ENCODE results near the gene TMEM253. TPM values are rescaled to one million over a fixed set of nuclear protein-coding genes. Genes with fewer than 3 reads are reported as not detected.

TMEM253 gene
- total and polyA plus RNA-seq, 4 donors = 0.14 to 0.25 (median 0.19) TPM; not detected in 1

- Histone ChIP-seq H3K9ac (ENCODE audit: low read depth in 1 of 2, low read length in 2 of 2) (no peak overlapping the region), H3K4me3 (ENCODE audit: low read depth in 1 of 3, low read length in 3 of 3) (peak overlapping the region in 1 of 3 donors; percentile 83), H3K4me1 (ENCODE audit: control insufficient read depth in 4 of 4, insufficient read depth in 4 of 4, low read length in 3 of 4) (peaks cover 9 to 53% (median 40%) of the 10 kb centered on the region in 4 donors), H3K27me3 (ENCODE audit: control insufficient read depth in 4 of 4, insufficient read depth in 4 of 4, low read length in 3 of 4) (no peaks in the 10 kb centered on the region), H3K9me3 (ENCODE audit: control insufficient read depth in 4 of 4, low read length in 3 of 4) (no peaks in the 10 kb centered on the region), H3K27ac (ENCODE audit: low read depth in 1 of 2, low read length in 2 of 2) (peak overlapping the region; percentile 62 to 85), H3K36me3 (ENCODE audit: control insufficient read depth in 4 of 4, insufficient read depth in 3 of 4, low read depth in 1 of 4, low read length in 3 of 4) (peaks cover 5 to 22% (median 13%) of the 10 kb centered on the region in 4 donors)
- no peak for DNase-seq (ENCODE audit: low spot score)
- TF ChIP-seq CTCF (IDR thresholded peaks at IDR 0.05; ENCODE audit: low read depth, low read length, missing input control) = no peak
- no peak for TF ChIP-seq TAF1 (conservative IDR thresholded peaks at IDR 0.05)
- TF ChIP-seq RAD21 (IDR thresholded peaks at IDR 0.05) = no peak
- TF ChIP-seq EGR1 (IDR thresholded peaks at IDR 0.05; ENCODE audit: low read depth in 2 of 2) = no peak
- no peak for TF ChIP-seq FOXA1 (IDR thresholded peaks at IDR 0.05)
- TF ChIP-seq ATF3 (IDR thresholded peaks at IDR 0.05) = no peak
- no peak for TF ChIP-seq FOXA2 (IDR thresholded peaks at IDR 0.05)
- no peak for TF ChIP-seq HNF4G (IDR thresholded peaks at IDR 0.05)
- no peak for TF ChIP-seq GABPA (IDR thresholded peaks at IDR 0.05 in 1 of 2, conservative IDR thresholded peaks at IDR 0.05 in 1 of 2)
- no peak for TF ChIP-seq HNF4A (conservative IDR thresholded peaks at IDR 0.05)
- no peak for TF ChIP-seq MAX (IDR thresholded peaks at IDR 0.05)
- no peak for TF ChIP-seq SP1 (IDR thresholded peaks at IDR 0.05)
- TF ChIP-seq REST (IDR thresholded peaks at IDR 0.05) = no peak
- TF ChIP-seq JUND (IDR thresholded peaks at IDR 0.05) = no peak
- TF ChIP-seq NR2F2 (IDR thresholded peaks at IDR 0.05) = no peak
- TF ChIP-seq RXRA (IDR thresholded peaks at IDR 0.05) = no peak
- TF ChIP-seq ZBTB33 (IDR thresholded peaks at IDR 0.05) = no peak
- 57% methylated on average over 4 of the region's 4 CpGs for WGBS
Measured at GRCh38 chr14:21072031-21072473, 28.8 kb upstream of the TMEM253 start.

All from liver (tissue), 9 donors.